ENCODE measurements around the gene PPP1R7. TPM values are rescaled to one million over a fixed set of nuclear protein-coding genes. Genes with fewer than 3 reads are reported as not detected.
"Not testable (repeated sequence)": the region's sequence is repeated elsewhere in the genome, so short reads cannot be mapped to it uniquely, and the experiment has no call there.

Gene PPP1R7, protein sequence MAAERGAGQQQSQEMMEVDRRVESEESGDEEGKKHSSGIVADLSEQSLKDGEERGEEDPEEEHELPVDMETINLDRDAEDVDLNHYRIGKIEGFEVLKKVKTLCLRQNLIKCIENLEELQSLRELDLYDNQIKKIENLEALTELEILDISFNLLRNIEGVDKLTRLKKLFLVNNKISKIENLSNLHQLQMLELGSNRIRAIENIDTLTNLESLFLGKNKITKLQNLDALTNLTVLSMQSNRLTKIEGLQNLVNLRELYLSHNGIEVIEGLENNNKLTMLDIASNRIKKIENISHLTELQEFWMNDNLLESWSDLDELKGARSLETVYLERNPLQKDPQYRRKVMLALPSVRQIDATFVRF
- total RNA-seq = 58.6 TPM

DNA sequence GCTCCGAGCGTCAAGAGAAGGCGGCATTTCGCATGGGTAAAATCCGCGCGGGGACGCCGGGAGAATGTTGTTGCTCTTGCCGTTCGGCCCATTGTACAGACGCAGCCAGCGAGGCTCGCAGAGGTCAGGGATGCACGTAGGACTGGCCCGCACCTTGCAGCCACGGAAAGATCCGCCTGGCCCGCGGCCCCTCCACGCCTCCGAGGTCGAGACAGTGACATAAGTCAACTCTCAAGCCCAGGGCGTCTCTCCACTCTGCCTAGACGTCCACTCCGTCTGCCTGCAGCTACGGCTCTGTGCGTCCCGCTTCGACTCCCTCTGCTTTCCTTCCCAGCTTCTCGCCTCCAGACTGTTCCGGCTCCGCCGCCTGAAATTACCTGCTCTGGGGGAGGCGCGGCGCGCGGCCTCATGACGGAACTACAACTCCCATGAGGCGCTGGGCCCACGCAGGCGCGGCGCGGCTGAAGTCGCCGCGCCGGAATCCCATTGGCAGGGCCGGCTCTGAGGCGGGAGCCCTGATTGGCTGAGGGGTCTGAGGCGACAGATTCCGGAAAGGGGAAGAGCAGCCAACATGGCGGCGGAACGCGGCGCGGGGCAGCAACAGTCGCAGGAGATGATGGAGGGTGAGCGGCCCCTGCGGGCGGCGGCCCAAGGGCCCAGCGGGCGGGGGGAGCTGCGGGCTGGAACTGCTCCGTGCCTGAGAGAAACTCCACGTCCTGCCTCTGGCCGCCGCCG is at the start of gene PPP1R7:
Gene PPP1R7, plus strand, starts transcription at position 543 of the 735 bp plus-strand sequence. Its CDS starts 29 bp downstream, at position 572.
- DNase-seq (ENCODE audit: low spot score) = peak; percentile 96

DNA sequence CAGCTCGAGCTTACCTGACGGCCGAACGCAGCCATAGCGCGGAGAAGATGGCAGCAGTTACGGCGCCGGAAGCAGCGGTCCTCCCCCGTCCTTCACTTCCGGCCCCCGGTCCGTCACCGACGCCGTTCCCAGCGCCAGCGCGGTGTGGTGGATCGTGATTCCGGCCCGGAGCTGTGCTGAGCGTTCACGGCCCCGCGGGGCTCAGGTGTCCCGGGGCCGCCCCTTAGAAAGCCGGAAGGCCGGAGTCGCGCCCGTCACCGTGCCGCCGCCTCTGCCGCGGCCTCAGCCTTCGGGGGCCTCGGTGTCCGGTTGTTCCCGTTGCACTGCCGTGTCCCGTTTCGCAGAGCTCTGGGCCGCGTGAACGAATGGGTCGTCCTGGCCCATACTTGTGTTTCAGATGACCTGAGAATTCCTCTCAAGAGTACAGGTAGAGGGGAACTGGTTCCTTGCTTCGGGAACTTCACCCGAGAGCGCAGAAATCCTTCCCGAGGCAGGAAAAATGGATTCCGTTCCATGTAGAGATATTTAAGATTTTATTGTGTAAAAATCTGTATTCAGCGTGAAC is 47.9 kb upstream of the PPP1R7 start, which contains the start of gene MTERF4:
Gene MTERF4, minus strand, starts transcription at position 49 of the 565 bp plus-strand sequence. Its CDS starts 14 bp downstream, at position 35.
- DNase-seq (ENCODE audit: low spot score) = peak; percentile 84

DNA sequence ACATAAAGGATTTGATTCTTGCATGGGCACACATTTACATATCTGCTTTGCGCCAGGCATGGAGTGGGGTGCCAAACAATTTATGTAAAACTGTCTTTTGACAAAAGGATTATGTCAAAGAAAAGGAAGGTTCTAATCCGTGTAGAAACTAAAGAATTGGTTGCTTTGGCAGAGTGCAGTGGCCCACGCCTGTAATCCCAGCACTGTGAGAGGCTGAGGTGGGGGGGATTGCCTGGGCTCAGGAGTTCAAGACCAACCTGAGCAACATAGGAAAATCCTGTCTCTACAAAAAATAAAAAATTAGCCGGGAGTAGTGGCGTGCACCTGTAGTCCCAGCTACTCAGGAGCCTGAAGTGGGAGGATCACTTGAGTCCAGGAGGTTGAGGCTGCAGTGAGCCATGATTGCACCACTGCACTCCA is 47.1 kb upstream of the PPP1R7 start:
- DNase-seq (ENCODE audit: low spot score) = no peak

DNA sequence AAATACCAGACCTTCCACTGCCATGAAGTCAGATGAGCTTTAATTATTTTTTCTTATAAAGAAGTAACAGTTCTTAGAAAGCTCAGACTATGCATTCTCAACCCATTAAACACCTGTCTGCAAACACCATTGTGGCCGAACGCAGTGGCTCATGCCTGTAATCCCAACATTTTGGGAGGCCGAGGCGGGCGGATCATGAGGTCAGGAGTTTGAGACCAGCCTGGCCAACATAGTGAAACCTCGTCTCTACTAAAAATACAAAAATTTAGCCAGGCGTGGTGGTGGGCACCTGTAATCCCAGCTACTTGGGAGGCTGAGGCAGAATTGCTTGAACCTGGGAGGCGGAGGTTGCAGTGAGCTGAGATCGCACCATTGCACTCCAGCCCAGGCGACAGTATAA is 45.7 kb upstream of the PPP1R7 start:
- not testable (repeated sequence) for DNase-seq (ENCODE audit: low spot score)

DNA sequence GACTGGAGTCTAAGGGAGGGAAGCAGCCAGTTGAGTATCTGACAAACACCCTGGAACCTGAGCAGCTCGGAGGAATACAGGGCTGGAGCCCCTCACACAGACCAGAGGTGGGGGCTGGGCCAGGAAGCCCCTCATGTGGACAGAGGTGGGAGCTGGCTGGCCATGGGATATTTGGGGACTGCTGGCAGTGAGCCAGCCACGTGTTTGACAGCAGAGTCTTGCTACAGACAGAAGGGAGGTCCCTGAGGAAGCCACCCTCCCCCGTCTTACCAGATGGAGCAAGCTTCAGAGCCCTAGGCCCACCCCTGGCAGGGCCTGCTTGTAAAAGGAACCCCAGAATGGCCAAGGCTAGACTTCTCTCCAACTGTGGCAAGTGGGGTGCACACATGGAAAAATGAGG is 44.6 kb upstream of the PPP1R7 start:
- DNase-seq (ENCODE audit: low spot score) = no peak

DNA sequence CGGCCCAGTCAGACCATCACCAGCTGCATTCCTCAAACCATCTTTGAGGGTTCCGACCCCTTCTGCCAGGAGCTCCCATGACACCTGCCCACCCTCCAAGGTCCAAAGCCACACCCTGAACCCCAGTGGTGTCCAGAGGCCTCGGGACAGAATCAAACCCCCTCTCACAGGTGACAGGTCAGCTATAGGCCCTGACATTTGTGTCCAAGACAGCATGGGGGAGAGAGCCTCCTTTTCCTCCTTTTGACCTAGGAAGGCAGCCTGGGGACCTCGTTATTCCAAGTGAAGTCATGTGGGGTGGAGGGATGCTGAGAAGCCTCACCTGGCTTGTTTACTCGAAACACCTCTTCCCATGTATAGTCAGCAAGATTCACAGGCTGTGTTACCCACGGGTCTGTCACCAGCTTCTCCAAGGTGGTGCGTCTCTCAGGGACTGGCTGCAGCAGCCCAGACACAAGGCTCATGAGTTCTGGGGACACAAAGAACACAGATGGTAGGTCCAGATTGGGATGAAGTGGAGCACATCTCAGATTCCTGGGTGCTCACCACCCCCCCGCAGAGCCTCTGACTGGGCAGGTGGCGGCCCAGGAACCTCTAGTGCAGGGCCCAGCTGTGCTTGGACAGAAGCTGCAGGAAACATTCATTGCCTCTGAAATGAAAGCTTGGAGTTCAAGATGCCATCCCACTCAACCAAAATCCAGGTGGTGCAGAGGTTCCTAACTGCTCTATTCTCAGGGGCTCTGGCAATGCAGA is 43.1 kb upstream of the PPP1R7 start:
- DNase-seq (ENCODE audit: low spot score) = no peak

DNA sequence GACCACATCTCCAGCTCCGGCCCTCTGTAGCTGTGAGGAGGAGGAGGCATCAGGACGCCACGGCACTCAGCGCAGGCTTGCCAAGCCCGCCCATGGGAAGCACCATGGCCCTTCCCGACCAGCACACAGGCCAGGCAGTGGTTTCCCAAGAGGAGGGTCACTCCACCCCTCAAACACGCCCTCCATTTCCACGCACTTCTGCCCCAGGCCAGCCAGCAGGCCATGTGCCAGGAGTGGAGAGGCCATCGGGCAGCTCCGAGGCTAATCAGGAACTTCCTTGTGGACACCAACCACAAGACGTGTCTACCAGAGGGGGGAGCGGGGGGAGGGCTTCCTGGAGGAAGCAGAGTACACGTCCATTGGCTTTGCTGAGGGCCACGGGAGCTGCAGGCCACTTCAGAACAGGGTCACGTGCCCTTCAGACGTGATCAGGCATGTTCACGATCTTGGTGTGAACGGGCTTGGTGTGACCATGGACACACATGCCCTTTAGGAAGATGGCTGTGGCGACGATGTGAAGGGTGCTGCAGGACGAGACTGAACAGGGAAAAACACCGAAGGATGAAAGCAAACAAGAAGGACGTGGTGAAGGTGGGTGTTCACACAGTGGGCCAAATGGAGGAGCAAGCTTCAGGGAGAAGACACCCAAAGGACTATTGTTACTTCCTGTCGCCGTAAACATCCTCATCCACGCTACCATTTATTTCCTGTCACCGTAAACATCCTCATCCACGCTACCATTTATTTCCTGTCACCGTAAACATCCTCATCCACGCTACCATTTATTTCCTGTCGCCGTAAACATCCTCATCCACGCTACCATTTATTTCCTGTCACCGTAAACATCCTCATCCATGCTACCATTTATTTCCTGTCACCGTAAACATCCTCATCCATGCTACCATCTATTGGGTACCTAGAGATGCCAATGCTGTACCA is 41.7 kb upstream of the PPP1R7 start:
- DNase-seq (ENCODE audit: low spot score) = no peak

DNA sequence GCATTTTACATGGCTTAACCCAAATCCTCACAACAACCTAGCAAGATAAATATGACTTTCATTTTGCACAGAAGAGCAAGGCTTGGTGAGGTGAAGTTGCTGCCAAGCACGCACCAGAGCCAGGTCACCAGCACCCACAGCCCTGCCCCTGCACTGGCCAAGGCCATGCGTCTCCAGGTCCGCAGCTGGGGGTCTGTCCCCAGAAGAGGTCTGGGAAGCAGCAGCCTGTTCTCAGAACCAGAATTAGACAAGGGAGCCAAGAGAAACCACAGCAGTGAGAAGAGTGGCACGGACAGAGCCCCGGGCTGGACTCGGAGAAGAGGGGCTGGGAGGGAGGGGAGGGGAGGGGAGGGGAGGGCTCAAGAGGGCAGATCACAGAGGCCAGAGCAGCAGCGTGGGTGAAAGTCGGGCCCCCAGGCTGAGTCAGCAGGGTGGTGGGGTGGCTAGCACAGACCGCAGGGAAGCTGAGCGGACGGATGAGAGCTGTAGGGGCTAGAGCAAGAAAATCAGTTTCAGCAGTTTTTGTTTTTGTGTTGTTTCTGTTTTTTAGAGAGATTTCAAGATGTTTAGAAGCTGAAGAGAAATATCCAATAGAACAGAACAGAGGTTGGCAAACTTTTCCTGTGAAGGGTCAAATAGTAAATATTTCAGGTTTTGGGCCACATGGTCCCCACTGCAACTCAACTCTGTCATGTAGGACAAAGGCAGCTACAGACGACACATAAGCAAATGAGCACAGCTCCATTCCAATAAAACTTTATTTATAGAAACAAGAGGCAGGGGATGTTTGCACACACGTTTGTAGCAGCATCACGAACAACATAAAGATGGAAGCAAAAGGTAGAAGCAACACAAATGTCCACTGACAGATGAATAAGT is 40.8 kb upstream of the PPP1R7 start:
- DNase-seq (ENCODE audit: low spot score) = no peak

DNA sequence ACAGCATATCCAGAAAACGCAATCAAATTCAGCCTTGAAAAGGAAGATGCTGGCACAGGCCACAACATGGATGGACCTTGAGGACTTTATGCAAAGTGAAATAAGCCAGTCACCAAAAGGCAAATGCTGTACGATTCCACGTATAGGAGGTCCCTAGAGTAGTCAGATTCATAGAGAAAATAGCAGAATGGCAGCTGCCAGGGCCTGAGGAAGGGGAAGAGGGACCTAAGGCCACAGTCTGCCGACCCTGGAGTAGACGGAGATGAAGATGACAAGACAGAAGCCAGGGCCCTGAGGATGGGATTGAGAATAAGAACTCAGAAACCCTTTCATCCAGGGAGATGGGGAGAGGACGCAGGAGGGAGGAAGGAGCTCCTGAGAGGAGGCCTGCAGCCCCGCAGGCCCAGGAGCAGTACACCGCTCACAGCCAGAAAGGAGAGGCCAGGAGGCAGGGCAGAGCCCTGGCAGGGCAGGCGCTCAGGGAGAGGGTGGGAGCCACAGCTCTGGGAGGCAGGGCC is 40.1 kb upstream of the PPP1R7 start:
- DNase-seq (ENCODE audit: low spot score) = no peak

DNA sequence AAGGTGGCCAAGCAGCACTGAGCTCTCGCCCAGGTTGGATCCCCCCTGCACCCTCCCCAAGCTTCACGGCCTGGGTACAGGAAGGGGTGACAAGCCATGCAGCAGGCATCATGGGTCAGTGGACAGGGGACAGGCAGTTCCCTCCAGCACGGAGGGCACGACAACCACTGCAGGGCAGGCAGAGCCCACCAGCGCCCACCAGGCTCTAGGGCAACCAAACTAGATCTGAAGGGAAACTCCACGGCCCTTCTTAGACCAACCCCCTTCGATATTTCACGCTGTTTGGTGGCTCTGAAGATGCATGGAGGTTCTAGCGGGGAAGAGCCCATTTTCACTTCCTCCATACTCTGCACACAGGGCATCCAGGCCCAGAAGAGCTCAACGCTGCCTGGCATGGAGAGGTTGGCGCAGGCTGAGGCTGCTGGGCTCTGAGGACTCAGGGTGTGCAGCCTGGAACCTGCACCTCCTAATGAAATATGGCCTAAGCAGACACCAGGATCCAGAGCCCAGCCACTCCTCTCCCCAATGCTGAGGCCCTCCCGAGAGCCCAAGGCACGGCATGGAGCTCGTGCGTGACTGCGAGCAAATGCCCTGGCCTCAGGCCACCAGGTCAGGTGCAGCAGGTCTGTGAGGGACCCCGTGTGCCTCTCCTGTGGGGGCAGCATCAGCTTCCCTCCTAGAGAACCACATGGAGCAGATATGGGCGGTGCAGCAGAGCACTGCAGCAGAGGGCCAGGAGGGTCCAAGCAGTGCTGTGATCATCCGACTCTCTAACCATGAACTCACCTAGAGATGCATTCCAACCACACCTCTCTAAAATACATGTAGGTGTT is 39.4 kb upstream of the PPP1R7 start:
- no peak for DNase-seq (ENCODE audit: low spot score)

DNA sequence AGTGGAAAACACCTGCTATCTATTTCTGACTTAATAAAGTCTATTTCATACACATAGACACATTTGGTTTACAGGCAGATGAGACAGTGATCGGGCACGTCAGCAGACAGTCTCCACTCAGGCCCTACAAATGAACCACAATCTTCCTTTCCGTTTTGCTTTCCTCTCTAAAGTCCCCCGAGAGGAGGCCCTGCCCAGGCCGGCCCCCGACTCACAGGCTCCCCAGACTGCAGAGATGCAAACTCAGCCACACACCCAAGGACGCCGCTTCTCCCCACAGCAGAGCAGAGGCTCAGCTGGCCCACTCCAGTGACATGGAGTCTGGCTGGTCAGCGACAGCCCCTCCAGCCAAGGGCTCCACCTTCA is 38.8 kb upstream of the PPP1R7 start:
- DNase-seq (ENCODE audit: low spot score) = no peak

DNA sequence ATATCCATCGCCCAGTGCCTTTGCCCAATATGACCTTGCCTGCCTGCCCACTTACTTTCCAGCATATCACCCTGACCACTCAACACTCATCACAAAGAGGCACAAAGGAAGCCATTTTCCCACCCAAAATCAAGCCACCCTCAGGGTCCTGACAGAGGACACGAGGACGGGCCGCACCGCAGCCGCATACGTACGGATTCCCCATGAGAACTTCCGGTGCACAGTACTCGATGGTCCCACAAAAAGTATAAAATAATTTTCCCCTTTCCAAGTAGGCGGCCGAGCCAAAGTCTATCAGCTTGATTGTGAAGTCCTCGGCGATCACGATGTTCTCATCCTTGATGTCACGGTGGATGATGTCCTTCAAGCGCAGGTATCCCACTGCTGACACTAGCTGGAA is 38.2 kb upstream of the PPP1R7 start:
- DNase-seq (ENCODE audit: low spot score) = no peak

DNA sequence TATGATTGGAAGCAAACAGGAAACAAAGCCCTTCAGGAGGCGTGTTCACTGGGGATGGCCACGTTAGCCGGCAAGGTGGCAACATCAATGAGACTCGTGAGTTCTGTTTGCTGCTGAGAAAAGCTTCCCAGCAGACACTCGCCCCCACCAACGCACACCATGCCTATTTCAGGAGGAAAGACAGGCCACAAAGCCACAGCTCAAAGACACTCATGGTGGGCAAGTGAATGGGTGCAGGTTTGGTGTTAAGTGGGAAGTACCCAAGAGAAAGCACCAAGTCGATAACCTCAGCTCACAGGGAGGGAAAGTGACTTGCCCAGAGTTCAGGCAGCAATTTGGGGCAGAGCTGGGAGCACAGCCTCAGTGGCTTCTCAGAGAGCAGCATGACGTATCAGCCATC is 37.7 kb upstream of the PPP1R7 start:
- no peak for DNase-seq (ENCODE audit: low spot score)

DNA sequence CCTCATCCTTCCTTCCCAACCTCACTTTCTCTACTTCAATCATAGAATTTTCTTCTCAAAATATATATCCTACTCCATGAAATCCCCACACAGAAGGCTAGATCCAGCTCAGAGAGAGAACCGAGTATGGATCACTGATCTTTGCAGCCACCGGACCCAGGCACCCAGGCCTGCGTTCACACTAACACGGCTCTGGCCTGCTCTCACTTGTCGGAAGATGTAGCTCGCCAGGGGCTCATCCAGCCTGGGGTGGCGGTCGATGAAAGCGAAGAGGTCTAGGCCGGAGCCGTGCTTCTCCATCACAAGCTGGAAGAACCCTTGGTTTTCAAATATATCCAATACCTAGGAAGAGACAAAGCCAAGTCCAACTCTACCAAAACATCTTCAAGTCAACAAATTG is 35.4 kb upstream of the PPP1R7 start:
- no peak for DNase-seq (ENCODE audit: low spot score)

DNA sequence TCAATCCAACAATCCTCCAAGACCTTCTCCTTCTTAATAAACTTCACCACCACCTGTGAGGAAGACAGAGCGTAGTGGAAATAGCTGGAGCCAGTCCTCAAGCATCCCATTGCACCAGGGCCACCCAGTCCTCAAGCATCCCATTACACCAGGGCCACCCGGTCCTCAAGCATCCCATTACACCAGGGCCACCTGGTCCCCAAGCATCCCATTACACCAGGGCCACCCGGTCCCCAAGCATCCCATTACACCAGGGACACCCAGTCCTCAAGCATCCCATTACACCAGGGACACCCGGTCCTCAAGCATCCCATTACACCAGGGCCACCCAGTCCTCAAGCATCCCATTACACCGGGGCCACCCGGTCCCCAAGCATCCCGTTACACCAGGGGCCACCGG is 34.9 kb upstream of the PPP1R7 start:
- DNase-seq (ENCODE audit: low spot score) = no peak

DNA sequence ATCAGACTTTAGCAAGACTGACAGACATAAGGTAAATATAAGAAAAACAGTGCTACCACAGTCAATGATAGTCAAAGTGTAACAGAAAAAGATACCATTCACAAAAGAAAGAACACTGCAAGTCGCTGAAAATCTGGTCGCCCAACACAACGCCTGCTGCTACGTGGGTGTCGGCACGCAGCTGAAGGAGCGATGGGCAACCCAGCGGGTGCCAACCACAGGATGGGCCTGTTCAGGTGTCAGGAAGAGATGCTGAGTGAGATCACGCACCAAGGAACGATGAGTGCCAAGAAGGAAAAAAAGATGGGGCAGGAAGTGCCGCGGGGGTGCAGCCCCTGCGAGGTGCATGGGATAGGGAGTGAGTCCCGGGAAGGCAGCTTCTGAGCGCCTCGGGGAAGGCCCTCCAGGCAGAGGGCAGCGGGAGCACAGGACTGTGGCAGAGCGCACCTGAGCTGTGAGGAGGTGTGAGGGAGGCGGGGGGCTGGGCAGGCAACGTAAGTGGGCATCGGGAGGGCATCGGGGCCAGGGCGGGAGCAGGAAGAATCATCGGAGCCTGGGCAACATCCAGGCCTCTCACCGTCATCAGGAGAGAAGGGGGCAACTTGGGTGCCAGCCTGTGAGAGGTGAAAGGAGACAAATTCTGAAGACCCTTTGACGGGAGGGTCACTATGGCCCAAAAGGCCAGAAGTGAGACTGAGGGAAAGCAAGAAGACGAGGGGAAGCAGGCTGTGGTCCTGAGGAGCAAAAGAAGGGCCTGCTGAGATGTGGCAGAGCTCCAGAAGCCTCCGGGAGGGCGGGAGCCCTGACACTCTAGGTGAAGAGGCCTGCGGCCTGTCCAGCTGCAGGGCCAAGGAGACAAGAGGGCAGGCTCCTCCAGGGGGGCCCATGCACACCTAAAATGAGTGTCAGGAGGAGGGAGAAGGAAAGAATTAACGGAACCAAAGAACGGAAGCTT is 33.4 kb upstream of the PPP1R7 start:
- no peak for DNase-seq (ENCODE audit: low spot score)

DNA sequence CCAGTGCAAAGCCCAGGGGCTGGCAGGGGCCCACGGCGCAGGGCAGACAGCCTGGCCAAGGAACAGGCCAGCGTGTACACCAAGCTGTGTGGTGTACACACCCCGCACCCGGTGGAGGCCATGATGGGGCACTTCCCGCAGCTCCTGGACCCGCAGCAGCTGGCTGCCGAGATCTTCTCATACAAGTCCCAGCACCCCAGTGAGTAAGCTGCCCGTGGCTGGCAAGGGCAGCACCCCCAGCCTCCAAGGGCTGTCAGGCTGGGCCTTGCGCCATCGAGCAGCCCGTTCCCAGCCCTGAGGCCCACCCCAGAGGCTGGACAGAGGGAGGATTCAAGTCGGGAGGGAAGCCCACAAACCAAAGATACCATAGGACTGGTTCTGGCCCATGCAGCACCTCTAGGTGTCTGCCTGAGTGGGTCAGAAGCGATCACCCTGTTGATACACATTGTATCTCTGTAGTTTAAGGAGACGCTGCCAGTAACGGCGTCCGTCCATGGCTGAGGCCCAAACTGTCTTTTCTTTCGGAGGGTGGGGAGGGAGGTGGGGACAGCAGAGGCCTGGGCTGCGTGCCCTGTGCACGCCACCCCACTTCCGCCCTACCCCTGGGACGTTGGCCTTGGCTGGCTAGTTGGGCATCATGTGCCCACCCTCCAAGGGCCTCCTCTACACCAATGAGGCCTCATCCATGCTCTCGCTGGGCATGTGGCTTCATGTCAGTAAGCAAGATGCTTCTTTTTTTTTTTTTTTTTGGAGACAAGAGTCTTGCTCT is 31.3 kb upstream of the PPP1R7 start:
- DNase-seq (ENCODE audit: low spot score) = no peak
